ENCODE results near the gene OAT.

The OAT gene

DNA sequence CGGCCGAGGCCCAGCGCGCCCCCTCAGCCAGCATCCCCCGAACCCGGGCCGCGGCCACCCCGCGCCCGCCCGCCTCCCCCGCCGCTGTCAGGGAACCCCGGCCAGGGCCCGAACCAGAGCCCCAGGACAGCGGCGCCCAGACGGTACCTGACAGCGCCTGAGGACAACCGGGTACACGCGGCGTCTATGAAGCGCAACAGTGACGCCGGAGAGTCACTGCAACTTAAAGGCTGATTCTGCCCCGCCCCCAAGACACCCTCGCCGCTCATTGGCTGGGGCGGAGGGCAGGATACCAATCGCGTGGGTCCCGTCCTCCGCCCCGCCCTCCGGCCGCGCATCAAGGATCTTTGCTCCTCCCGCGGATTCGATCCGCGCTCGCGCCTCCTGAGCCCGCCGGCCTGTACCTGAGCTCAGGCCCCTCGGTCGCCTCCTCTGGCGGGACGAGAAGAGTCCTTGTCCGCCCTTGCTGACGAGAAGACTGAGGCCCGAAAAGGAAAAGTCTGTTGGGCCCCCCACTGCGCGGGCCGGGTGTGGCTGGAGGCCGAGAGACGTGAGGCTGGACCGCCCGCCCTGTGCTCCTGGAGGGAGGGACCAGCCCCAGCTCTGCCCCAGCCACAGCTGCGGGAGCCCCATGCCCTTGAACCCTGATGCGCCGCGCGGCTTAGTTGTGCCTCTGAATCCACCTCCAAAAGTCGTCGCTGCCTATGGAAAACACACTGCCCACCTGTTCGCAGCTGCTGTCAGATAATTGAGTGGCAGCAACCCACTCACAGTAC, at the start of gene OAT:
TSS of gene OAT (minus strand) at position 198 of the 776 bp plus-strand sequence. CDS start 6,752 bp downstream, outside the sequence.
- peak; percentile 96 for DNase-seq (ENCODE audit: low spot score)

DNA sequence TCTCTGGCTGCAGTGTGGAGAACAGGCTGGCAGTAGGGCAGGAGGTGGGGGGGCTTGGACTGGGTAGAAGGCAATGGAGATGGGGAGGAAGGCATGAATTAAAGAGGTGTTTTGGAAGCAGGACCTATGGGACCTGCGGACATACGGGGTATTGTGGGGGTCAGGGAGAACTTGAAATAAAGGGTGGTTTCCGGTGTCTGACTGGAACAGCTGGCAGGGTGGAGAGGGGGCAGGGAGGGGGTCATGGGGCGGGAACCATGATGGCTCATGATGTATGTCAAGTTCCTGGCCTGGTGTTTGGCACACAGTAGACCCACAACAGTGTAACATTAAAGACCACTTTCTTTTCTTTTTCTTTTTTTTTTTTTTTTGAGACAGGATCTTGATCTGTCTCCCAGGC, 48.4 kb upstream of the OAT start:
- no peak for DNase-seq (ENCODE audit: low spot score)

DNA sequence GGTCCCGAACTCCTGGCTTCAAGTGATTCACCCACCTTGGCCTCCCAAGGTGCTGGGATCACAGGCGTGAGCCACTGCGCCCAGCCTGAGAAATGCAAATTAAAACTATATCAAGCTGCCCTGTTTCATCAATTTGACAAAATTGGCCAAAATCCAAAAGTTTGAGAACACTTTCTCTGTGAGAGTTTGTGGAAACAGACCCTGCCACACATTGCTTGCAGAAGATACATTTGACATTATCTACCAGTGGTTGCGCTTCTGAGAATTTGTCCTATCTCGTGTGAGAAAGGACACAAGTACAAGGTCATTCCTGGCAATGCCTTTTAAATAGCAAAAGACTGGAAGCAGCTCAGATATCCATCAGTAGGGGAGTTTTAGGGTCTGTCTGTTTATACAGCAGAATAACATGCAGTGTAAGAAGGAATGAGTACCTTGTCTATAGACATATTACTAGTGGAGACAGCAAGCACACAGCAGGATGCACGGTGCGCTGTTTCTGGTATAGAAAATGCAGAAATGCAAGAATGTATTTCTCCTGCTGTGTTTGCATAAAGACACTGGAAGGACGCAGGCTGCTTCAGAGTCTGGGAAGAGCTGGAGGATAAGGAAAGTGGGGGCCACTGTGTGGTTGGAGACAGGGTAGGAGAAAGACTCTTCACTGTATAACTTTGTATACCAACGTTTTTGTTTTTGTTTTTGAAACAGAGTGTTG, 47.2 kb upstream of the OAT start:
- no peak for DNase-seq (ENCODE audit: low spot score)

DNA sequence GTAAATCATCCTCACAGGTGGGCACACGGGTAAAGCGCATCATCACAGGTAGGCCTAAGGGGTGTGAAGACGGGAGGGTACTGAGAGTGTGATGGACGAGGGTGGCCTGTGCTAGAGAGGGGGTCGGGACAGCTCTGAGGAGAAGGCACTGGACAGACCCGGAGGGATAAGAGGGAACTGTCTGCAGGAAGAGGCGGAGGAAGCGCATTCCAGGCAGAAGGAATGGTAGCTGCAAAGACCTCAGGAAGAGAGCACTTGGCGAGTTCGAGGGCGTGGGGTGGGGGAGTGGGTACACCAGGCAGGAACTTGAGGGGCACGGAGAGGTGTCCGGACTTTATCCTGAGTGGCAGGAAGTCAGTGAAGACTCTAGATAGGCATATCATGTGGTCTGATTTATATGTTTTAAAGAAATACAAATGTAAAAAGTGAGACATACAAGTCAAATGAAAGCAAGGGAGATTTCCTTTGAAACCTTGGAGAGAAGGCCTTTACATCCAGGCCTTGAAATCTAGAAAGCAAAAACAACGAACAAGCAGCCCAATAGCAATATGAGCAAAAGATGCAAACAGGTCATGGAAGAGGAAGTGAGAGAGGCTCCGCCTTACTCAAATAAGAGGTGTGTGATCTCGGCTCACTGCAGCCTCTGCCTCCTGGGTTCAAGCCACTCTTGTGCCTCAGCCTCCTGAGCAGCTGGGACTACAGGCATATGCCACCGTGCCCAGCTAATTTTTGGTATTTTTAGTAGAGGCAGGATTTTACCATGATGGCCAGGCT, 46.5 kb upstream of the OAT start:
- DNase-seq (ENCODE audit: low spot score) = no peak

- no peak for DNase-seq (ENCODE audit: low spot score)
Observed at GRCh38 chr10:124464028-124464965, 45.6 kb upstream of the OAT start.

DNA sequence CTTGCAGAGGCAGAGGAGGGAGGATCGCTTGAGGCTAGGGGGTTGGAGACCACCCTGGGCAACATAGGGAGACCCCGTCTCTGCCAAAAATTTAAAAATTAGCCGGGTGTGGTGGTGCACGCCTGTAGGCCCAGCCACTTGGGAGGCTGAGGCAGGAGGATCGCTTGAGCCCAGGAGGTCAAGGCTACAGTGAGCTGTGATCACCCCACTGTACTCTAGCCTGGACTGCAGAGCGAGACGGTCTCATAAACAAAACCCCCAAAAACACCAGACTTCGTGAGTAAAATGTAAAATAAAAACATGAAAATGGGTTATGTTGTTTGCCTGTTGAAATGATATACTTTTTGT, 43.6 kb upstream of the OAT start:
- no peak for DNase-seq (ENCODE audit: low spot score)

DNA sequence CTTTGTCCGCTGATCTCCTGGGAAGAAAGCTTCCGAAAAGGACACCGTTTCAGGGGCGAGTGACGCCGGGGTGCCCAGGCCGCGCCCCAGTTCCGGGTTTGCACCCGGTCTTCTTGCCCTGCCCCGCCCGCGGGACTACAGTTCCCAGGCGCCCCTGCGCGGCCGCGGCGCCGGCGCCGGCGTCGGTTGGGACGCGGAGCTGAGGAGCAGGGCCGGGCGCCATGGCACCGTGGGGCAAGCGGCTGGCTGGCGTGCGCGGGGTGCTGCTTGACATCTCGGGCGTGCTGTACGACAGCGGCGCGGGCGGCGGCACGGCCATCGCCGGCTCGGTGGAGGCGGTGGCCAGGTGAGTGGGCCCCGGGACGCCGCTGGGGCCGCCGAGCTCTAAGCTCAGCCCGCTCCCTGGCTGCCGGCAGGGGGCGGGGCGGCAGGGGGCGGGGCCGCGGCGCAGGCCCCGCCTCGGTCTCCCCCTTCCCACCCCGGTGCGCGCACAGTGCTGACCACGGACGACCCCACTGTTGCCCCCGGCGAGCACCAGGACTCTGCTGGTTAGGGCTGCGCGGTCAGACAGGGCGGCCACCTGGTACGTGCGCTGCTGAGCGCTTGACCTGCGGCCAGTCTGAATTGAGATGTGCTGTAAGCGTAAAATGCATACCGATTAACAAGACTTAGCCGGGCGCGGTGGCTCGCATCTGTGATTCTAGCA, 43.1 kb upstream of the OAT start, which contains the start of gene LHPP:
TSS of gene LHPP (plus strand) at position 182 of the 706 bp plus-strand sequence. CDS start at position 222, 40 bp downstream.
- DNase-seq (ENCODE audit: low spot score) = peak; percentile 88

- no peak for DNase-seq (ENCODE audit: low spot score)
Observed at GRCh38 chr10:124460144-124460543, 41.4 kb upstream of the OAT start.

GRCh38 chr10:124459395-124459794, 40.7 kb upstream of the OAT start:
- DNase-seq (ENCODE audit: low spot score) = no peak

DNA sequence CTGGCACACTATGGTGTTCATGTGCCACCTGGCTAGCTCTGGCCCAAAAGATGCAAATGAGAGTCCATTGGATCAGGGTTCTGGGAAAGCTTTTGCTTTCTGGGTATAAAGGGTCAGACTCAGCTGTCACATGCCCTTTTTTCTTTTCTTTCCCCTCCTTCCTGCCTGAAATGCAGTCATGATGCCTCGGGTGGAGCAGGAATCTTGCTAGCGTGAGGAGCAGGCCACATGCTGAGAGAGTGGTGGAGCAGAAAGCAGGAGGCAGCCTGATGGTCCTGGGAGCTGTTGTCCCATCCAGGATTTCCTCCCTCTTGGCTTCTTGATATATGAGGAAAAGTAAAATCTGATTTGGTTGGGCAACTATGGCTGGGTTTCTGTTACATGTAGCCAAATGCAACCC, 40.2 kb upstream of the OAT start:
- no peak for DNase-seq (ENCODE audit: low spot score)

DNA sequence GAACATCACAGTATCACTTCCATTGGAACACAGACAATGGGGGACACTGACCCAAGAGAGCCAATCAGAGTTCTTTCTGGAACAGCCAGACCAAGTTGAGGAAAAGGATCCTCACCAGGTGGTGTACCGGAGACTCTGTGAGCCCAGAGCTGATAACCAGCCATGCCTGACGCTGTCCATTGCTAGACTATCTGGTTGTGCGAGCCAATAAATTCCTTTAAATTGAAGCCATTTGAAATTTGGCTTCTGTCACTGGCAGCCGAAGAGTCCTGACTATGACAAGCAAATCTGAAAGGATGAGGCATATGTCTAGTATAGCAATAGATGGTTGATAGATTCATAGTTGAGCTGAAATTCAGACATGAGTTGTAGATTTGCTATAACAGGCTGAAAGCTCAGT, 39.8 kb upstream of the OAT start:
- no peak for DNase-seq (ENCODE audit: low spot score)

- no peak for DNase-seq (ENCODE audit: low spot score)
Observed at GRCh38 chr10:124455441-124455840, 36.7 kb upstream of the OAT start.

- no peak for DNase-seq (ENCODE audit: low spot score)
Observed at GRCh38 chr10:124453960-124454610, 35.4 kb upstream of the OAT start.

DNA sequence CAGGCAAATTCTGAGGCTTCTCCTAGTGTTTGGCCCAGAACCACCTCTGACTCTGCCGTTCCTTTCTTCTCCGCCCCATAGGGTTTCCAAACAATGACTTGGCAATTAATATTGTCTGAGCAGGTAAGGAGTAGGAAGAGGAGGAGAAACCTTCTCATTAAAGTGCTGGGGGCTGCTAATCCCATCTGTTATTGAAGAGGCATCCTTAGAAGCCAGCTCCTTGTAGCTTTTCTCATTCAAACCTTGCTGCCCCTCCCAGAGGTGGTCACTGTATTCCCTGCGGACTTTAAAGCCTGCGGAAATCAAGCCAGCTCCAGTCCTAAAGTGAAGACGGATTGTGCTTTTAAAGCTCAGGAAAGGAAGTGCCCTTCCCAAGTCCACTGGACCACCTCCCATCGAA, 32.6 kb upstream of the OAT start:
- no peak for DNase-seq (ENCODE audit: low spot score)

GRCh38 chr10:124450783-124451057, 32.0 kb upstream of the OAT start:
- DNase-seq (ENCODE audit: low spot score) = no peak

DNA sequence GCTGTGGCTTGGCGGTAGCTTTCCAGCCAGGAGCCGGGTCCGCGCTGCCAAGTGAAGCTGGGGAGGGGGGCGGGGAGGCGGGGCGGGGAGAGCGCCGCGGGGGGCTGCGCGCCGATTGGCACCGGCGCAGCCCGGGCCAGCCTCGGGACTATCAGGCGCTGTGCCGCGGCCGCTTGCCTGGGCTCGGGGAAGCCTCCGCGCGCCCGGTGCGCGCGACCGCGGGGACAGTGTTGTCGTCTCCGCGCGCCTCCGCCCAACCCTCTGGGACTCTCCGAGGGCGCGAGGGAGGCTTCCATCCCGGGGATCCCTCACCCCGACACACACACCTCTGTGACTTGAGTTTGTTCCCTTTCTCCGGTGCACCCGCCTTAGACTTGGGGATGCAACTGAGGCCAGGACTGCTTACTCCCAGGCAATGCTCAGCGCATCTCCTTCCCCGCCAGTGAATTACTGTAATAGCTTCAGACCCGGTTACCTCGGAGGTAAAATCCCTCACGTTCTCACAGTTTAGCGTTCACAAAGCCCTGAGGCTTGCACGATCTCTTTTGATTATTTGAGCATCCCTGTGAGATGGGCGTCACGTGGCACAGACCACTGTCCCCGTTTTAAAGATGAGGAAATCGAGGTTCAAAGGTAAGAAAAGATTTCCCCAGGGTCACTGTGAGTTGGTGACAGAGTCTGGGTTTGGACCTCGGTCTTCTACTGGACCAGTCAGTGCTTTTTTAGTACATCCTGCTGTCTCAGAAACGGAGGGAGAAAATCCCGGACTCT, 31.5 kb upstream of the OAT start, which contains the start of gene NKX1-2:
TSS of gene NKX1-2 (minus strand) at position 24 of the 771 bp plus-strand sequence. CDS start 92 bp downstream, outside the sequence.
- no peak for DNase-seq (ENCODE audit: low spot score)

- no peak for DNase-seq (ENCODE audit: low spot score)
Observed at GRCh38 chr10:124449170-124450011, 30.7 kb upstream of the OAT start.

DNA sequence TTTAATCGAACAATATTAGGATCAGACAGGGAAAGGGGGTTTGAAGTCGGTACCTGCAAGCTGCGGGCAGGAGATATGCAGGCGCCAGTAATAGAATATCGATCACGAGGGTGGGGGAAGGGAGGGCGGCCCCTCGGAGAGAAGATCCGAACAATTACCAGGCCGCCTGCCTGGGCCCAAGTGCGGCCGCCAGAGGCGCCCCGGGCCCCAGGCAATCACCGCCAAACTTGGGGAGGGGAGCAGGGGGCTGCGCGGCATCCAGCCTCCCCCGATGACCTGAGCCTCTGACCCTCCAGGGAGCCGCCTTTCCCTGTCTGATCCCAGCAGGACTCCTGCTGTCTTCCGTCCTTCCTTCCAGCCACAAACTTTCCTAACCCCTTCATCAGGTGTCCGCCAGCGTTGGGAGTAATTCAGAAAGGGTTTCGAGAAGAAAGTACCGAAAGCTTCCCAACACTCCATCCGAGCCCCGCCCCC, 30.0 kb upstream of the OAT start:
- no peak for DNase-seq (ENCODE audit: low spot score)
